HL-60 (cell line): ENCODE results near the gene OGFOD3.
A peak's percentile ranks its signal among the peaks of the same experiment; 100 is the strongest.

Experiments used
- DNase-seq, 2 experiments: peaks; one replicate each; pipeline ENCODE4 v3.0.0-alpha.2; 2010 to 2020; ENCODE audit warnings: low read depth in 1 of 2, low spot score in 1 of 2
- H3K27ac ChIP-seq: fragments of 250-450 bp; sonication (Bioruptor Pico); replicated peaks from 2 replicates; pipeline ENCODE4 v1.5.1; 2020; ENCODE audit warnings: mild to moderate bottlenecking, moderate library complexity
- H3K27me3 ChIP-seq: fragments of 250-450 bp; sonication (Bioruptor Pico); 2 replicates; pipeline ENCODE4 v1.5.1; 2021; ENCODE audit warnings: mild to moderate bottlenecking, moderate library complexity; ENCODE audit not compliant: insufficient read depth, poor library complexity, severe bottlenecking
- H3K4me3 ChIP-seq: replicated peaks from 2 replicates; pipeline ENCODE4 v1.5.1; 2011; ENCODE audit warnings: mild to moderate bottlenecking, control low read depth, low read length; ENCODE audit not compliant: insufficient read depth
- CTCF ChIP-seq: IDR thresholded peaks from one replicate; pipeline ENCODE4 v1.5.1; 2011; ENCODE audit warnings: low read length, control low read depth, inconsistent platforms; ENCODE audit not compliant: insufficient read depth
- GABPA ChIP-seq: IDR thresholded peaks from 2 replicates; pipeline ENCODE4 v1.6.1; 2012; ENCODE audit warnings: low read depth
- POLR2AphosphoS5 ChIP-seq: IDR thresholded peaks from 2 replicates; pipeline ENCODE4 v1.6.1; 2012; ENCODE audit warnings: low read depth
- REST ChIP-seq: IDR thresholded peaks from 2 replicates; pipeline ENCODE4 v1.6.1; 2012; ENCODE audit warnings: low read depth; ENCODE audit not compliant: insufficient replicate concordance
- SPI1 ChIP-seq: IDR thresholded peaks from 2 replicates; pipeline ENCODE4 v1.6.1; 2012; ENCODE audit warnings: low read depth, mild to moderate bottlenecking, borderline replicate concordance

OGFOD3 gene

GRCh38 chr17:82441691-82442487, 23.5 kb upstream of the OGFOD3 start:
- Histone ChIP-seq H3K27ac (no peak overlapping the region), H3K27me3 (no peaks in the 10 kb centered on the region), H3K4me3 (no peak overlapping the region)
- DNase-seq, result no peak
- TF ChIP-seq SPI1 (no peak), POLR2AphosphoS5 (no peak), REST (no peak), GABPA (no peak), CTCF (no peak)

GRCh38 chr17:82440991-82441627, 22.7 kb upstream of the OGFOD3 start:
- H3K4me3 ChIP-seq, result peak overlapping the region; percentile 27
- H3K27ac ChIP-seq, result peak overlapping the region; percentile 77
- no peaks in the 10 kb centered on the region for H3K27me3 ChIP-seq
- TF ChIP-seq SPI1 (no peak), REST (no peak), CTCF (no peak), POLR2AphosphoS5 (no peak), GABPA (no peak)
- DNase-seq, result peak in 1 of 2 experiments; percentile 69

- DNase-seq, result peak in 1 of 2 experiments; percentile 75
- Histone ChIP-seq H3K27ac (peak overlapping the region; percentile 77), H3K4me3 (peak overlapping the region; percentile 27), H3K27me3 (no peaks in the 10 kb centered on the region)
- TF ChIP-seq SPI1 (peak; percentile 42; the same call in 1 of the 2 replicates), POLR2AphosphoS5 (peak; percentile 53), REST (no peak), GABPA (no peak), CTCF (no peak)
Measured at GRCh38 chr17:82440469-82440981, 22.1 kb upstream of the OGFOD3 start.
